ENCODE data around the gene AJM1. TPM values are rescaled to one million over a fixed set of nuclear protein-coding genes. Genes with fewer than 3 reads are reported as not detected.

AJM1 gene
- total RNA-seq, 1 experiment from 2014 or later = 7.1 TPM

- H2AFZ ChIP-seq (ENCODE audit: low read depth, low read length, poor library complexity, severe bottlenecking) = no peak within 1 kb of the TSS
- ChIA-PET CTCF (interaction anchor here (2.2 kb wide), 1 partner anchor 180 kb away, joined by 9 read pairs; no protein-coding TSS in a partner anchor), RAD21 (ENCODE audit: low non-redundant PET in 1 of 2, low total read pairs in 2 of 2, uncharacterized antibody in 2 of 2, unreplicated experiment in 2 of 2) (no interaction called here), POLR2A (no interaction called here)
- peak within 1 kb of the TSS; percentile 88 for H3K27ac ChIP-seq (ENCODE audit: low read depth, low read length)
- H3K4me2 ChIP-seq (ENCODE audit: low read length) = peak within 1 kb of the TSS; percentile 98
- H3K4me1 ChIP-seq (ENCODE audit: control insufficient read depth in 1 of 2, insufficient read depth in 2 of 2, low read length in 2 of 2) = peaks cover 4 to 17% of the 10 kb centered on the region in 2 experiments; a peak in 2 of 4 replicates
- H3K9me2 ChIP-seq (ENCODE audit: insufficient read depth) = no peaks in the 10 kb centered on the region
- intact Hi-C loops (cut with micrococcal nuclease) = loop anchor here (2.0 to 10.0 kb wide), 3 partner anchors 58 to 178 kb away; partner anchors contain the start of genes ABCA2, C8G, FBXW5 and TMEM141
- peak within 1 kb of the TSS; percentile 96 for H3K9ac ChIP-seq (ENCODE audit: low read length)
- peak within 1 kb of the TSS; percentile 85 to 99 for H3K4me3 ChIP-seq (replicated peaks in 1 of 2; ENCODE audit: low read depth in 1 of 2, low read length in 2 of 2)
- H4K20me1 ChIP-seq (ENCODE audit: insufficient read depth) = no peaks in the 10 kb centered on the region
- H3K27me3 ChIP-seq (ENCODE audit: insufficient read depth, low read length) = no peaks in the 10 kb centered on the region
- H3K9me3 ChIP-seq (ENCODE audit: control insufficient read depth in 1 of 2, insufficient read depth in 1 of 2, low read depth in 1 of 2, low read length in 2 of 2) = no peaks in the 10 kb centered on the region
- DNase-seq (ENCODE audit: low read depth, low spot score) = peak; percentile 98
- peaks cover 16% of the 10 kb centered on the region; the same call in 1 of the 2 replicates for H3K79me2 ChIP-seq (ENCODE audit: insufficient read depth, low read length)
- no TSS peak for BruUV-seq (replicated peaks)
- peaks cover 0 to 14% of the 10 kb centered on the region in 2 experiments; a peak in 1 of 4 replicates for H3K36me3 ChIP-seq (ENCODE audit: control insufficient read depth in 1 of 2, insufficient read depth in 2 of 2, low read length in 2 of 2)
- peak; percentile 67 for TF ChIP-seq TCF7L2 (IDR thresholded peaks at IDR 0.05; ENCODE audit: borderline replicate concordance, extremely low read depth, insufficient read depth, insufficient read length)
- no peak for TF ChIP-seq SRF (IDR thresholded peaks at IDR 0.05; ENCODE audit: low read depth)
- TF ChIP-seq YY1 (IDR thresholded peaks at IDR 0.05; ENCODE audit: extremely low read depth, insufficient replicate concordance, low read depth, low read length) = peak; percentile 77
- TF ChIP-seq CBX3 (IDR thresholded peaks at IDR 0.05; ENCODE audit: low read depth) = no peak
- no peak for TF ChIP-seq EZH2 (IDR thresholded peaks at IDR 0.05)
- no peak for TF ChIP-seq SP1 (IDR thresholded peaks at IDR 0.05; ENCODE audit: low read depth)
- TF ChIP-seq EZH2phosphoT487 (IDR thresholded peaks at IDR 0.05; ENCODE audit: borderline replicate concordance) = no peak
- peak; percentile 76 for TF ChIP-seq POLR2A (IDR thresholded peaks at IDR 0.05; ENCODE audit: borderline replicate concordance, extremely low read depth, insufficient read depth, insufficient read length)
- no peak for TF ChIP-seq ELF1 (IDR thresholded peaks at IDR 0.05; ENCODE audit: borderline replicate concordance, low read depth)
- TF ChIP-seq ZBTB33 (IDR thresholded peaks at IDR 0.05; ENCODE audit: extremely low read depth, insufficient replicate concordance, low read length) = peak; percentile 11
- TF ChIP-seq EGR1 (IDR thresholded peaks at IDR 0.05; ENCODE audit: low read depth) = no peak
- peak; percentile 82 for TF ChIP-seq POLR2AphosphoS5 (IDR thresholded peaks at IDR 0.05; ENCODE audit: low read depth, low read length)
- no peak for TF ChIP-seq REST (IDR thresholded peaks at IDR 0.05; ENCODE audit: low read depth)
- ATAC-seq = peak; percentile 76
Measured at GRCh38 chr9:136849038-136849959, 7.0 kb downstream of the AJM1 start, which contains the start of gene PHPT1. PHPT1 (plus strand) TSS chr9:136849409; CDS start chr9:136849431, 22 bp downstream.
